GM12892 (cell line): ENCODE results near the gene INPP4B.
"Not testable (repeated sequence)": the region's sequence is repeated elsewhere in the genome, so short reads cannot be mapped to it uniquely, and the experiment has no call there.

ENCODE experiments used
- DNase-seq: peaks from one replicate; pipeline ENCODE4 v3.0.0; 2011; ENCODE audit not compliant: insufficient read length
- FAIRE-seq: peaks from 2 replicates; lab custom pipeline; 2011; peaks lifted over from hg19 to GRCh38; lab: Jason Lieb, UNC
- POLR2A ChIP-seq: IDR thresholded peaks from 2 replicates; pipeline ENCODE4 v1.6.1; 2011; ENCODE audit warnings: low read depth, low read length, control low read depth
- POLR2AphosphoS5 ChIP-seq: IDR thresholded peaks from 2 replicates; pipeline ENCODE4 v1.6.1; 2011; ENCODE audit warnings: low read depth, low read length, control low read depth
- TAF1 ChIP-seq: IDR thresholded peaks from 2 replicates; pipeline ENCODE4 v1.6.1; 2011; ENCODE audit warnings: low read depth, mild to moderate bottlenecking, control low read depth, low read length, borderline replicate concordance

The INPP4B gene

GRCh38 chr4:142645475-142646108 lies 200.5 kb downstream of the INPP4B start:
- DNase-seq (no peak), FAIRE-seq (no peak)
- TF ChIP-seq POLR2A, result no peak
- TF ChIP-seq POLR2AphosphoS5, result no peak
- TF ChIP-seq TAF1, result no peak

GRCh38 chr4:142644628-142645027 lies 201.5 kb downstream of the INPP4B start:
- DNase-seq, FAIRE-seq: not testable (repeated sequence)

- DNase-seq (no peak), FAIRE-seq (no peak)
- no peak for TF ChIP-seq TAF1
- TF ChIP-seq POLR2AphosphoS5, result no peak
- no peak for TF ChIP-seq POLR2A
These were observed 208.5 kb downstream of the INPP4B start for GRCh38 chr4:142637614-142638013.

GRCh38 chr4:142631836-142632235 lies 214.3 kb downstream of the INPP4B start:
- TF ChIP-seq POLR2A (no peak), POLR2AphosphoS5 (no peak), TAF1 (no peak)
- peak; percentile 24 for FAIRE-seq
- DNase-seq, result no peak

GRCh38 chr4:142615324-142615665 lies 230.8 kb downstream of the INPP4B start:
- FAIRE-seq, result no peak
- TF ChIP-seq POLR2AphosphoS5 (no peak), TAF1 (no peak), POLR2A (no peak)
- DNase-seq, result no peak

- no peak for DNase-seq
- FAIRE-seq, result no peak
These were observed 231.3 kb downstream of the INPP4B start for GRCh38 chr4:142614621-142615323.

GRCh38 chr4:142607976-142608375 lies 238.1 kb downstream of the INPP4B start:
- no peak for DNase-seq
- FAIRE-seq, result no peak

More at GRCh38 chr4:142614621-142615323, 231.3 kb downstream of the INPP4B start:
- TF ChIP-seq POLR2AphosphoS5 (no peak), POLR2A (no peak), TAF1 (no peak)

GRCh38 chr4:142600952-142601351 lies 245.1 kb downstream of the INPP4B start:
- FAIRE-seq (no peak), DNase-seq (no peak)
- no peak for TF ChIP-seq POLR2AphosphoS5
- no peak for TF ChIP-seq POLR2A
- no peak for TF ChIP-seq TAF1

More at GRCh38 chr4:142607976-142608375, 238.1 kb downstream of the INPP4B start:
- TF ChIP-seq POLR2AphosphoS5, result no peak
- no peak for TF ChIP-seq TAF1
- TF ChIP-seq POLR2A, result no peak

GRCh38 chr4:142598132-142598531 lies 248.0 kb downstream of the INPP4B start:
- no peak for DNase-seq
- FAIRE-seq, result no peak
- TF ChIP-seq TAF1, result no peak
- TF ChIP-seq POLR2AphosphoS5, result no peak
- no peak for TF ChIP-seq POLR2A

- DNase-seq, result no peak
- no peak for TF ChIP-seq TAF1
- no peak for TF ChIP-seq POLR2AphosphoS5
- no peak for TF ChIP-seq POLR2A
- no peak for FAIRE-seq
These were observed 249.5 kb downstream of the INPP4B start for GRCh38 chr4:142596595-142596994.

GRCh38 chr4:142596121-142596520 lies 250.0 kb downstream of the INPP4B start:
- no peak for FAIRE-seq
- TF ChIP-seq TAF1 (no peak), POLR2AphosphoS5 (no peak), POLR2A (no peak)
- DNase-seq, result no peak

GRCh38 chr4:142595222-142595871 lies 250.8 kb downstream of the INPP4B start:
- no peak for TF ChIP-seq TAF1
- TF ChIP-seq POLR2AphosphoS5, result no peak
- TF ChIP-seq POLR2A, result no peak
- DNase-seq, result no peak
- FAIRE-seq, result no peak
